ENCODE results near the gene NUP155.

DNA sequence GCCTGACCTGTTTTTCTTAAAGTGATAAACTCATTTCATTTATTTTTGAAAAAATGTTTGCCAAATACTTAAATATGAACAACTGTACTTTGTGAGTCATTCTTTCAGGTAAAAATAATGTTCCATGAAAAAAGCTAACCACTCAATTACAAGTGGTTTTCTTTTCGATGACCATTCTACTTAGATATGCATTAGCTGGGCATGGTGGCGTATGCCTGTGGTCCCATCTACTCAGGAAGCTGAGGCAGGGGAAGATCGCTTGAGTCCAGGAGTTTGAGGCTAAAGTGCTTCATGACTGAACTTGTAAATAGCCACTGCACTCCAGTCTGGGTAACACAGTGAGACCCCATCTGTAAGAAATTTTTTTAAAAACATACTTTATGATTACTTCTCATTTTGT is 4.2 kb upstream of the NUP155 start:
- TF ChIP-seq, protein P1, sequence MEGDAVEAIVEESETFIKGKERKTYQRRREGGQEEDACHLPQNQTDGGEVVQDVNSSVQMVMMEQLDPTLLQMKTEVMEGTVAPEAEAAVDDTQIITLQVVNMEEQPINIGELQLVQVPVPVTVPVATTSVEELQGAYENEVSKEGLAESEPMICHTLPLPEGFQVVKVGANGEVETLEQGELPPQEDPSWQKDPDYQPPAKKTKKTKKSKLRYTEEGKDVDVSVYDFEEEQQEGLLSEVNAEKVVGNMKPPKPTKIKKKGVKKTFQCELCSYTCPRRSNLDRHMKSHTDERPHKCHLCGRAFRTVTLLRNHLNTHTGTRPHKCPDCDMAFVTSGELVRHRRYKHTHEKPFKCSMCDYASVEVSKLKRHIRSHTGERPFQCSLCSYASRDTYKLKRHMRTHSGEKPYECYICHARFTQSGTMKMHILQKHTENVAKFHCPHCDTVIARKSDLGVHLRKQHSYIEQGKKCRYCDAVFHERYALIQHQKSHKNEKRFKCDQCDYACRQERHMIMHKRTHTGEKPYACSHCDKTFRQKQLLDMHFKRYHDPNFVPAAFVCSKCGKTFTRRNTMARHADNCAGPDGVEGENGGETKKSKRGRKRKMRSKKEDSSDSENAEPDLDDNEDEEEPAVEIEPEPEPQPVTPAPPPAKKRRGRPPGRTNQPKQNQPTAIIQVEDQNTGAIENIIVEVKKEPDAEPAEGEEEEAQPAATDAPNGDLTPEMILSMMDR (IDR thresholded peaks at IDR 0.05) = no peak
- no peak for TF ChIP-seq EZH2 (IDR thresholded peaks at IDR 0.05)
- no peak for TF ChIP-seq EZH2phosphoT487 (IDR thresholded peaks at IDR 0.05)
